NCI-H1694 treated with DMSO at 0.1 percent for 48 hours (cell line): ENCODE data around the gene ARAP3.
"Not testable (repeated sequence)": the region's sequence is repeated elsewhere in the genome, so short reads cannot be mapped to it uniquely, and the experiment has no call there.

Source experiments
- DNase-seq: peaks from one replicate; lab custom pipeline; 2025; lab: John Stamatoyannopoulos, UW

Gene ARAP3

GRCh38 chr5:141615991-141616720, 65.9 kb downstream of the ARAP3 start:
- no peak for DNase-seq

- no peak for DNase-seq
Observed at GRCh38 chr5:141613344-141613743, 68.7 kb downstream of the ARAP3 start.

DNA sequence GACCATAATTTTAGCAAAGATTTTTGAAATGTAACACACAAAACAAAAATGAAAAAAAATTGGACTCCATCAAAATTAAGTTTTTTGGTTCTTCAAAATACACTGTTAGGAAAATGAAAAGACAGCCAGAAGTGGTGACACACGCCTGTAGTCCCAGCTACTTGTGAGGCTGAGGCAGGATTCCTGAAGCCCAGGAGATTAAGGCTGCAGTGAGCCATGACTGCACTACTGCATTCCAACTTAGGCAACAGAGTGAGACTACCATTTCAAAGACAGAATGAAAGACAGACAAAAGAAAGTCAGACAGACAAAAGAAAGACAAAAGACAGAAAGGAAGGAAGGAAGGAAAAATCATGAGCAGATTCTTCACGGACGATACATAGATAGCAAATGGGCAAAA, 70.7 kb downstream of the ARAP3 start:
- DNase-seq, result no peak

DNA sequence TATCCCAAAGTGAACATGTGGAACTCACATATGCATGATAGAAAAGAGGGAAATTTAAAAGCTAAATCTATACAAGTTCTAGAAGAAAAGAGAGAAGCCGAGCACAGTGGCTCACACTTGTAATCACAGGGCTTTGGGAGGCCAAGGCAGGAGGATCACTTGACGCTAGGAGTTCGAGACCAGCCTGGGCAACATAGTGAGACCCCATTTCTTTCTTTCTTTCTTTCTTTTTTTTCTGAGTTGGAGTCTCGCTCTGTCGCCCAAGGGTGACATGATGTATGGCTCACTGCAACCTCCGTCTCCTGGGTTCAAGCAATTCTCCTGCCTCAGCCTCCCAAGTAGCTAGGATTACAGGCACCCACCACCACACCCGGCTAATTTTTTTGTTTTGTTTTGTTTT, 72.1 kb downstream of the ARAP3 start:
- not testable (repeated sequence) for DNase-seq

- DNase-seq, result no peak
Observed at GRCh38 chr5:141609044-141609443, 73.0 kb downstream of the ARAP3 start.

- DNase-seq, result no peak
Observed at GRCh38 chr5:141608557-141608956, 73.5 kb downstream of the ARAP3 start.

- DNase-seq, result no peak
Observed at GRCh38 chr5:141608046-141608445, 74.0 kb downstream of the ARAP3 start.

DNA sequence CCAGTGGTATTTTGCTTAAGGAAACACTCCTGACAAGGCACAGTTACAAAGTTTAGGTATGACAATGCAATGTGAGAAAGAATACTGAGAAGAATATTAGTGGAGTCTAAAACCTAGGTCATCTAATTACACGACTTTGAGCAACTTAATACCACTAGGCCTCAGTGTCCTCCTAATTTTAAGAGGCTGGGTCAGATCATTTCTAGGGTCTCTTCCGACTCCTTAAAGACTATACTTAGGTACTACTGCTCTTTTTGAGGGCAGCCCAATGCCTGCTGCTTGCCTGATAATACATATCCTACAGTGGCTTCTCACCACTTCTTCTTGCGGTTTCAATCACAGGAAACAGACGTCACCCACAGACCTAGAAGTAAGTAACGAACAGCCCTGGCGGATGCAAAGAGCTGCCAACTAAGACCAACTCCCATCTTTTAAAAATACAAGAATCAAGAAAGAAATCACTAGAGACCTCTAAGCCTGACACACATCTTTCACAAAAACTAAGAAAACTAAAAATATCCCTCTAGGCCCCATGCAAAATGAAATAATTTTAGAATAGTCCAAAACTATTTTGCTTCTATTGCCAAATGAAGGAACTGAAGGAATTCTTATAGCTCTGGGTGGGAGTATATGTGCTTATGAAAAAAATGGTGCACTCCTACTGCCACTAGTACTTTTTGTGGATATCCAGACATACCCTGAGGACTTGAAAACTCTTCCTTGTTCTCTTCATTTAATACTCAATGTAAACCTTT, 76.3 kb downstream of the ARAP3 start:
- no peak for DNase-seq

DNA sequence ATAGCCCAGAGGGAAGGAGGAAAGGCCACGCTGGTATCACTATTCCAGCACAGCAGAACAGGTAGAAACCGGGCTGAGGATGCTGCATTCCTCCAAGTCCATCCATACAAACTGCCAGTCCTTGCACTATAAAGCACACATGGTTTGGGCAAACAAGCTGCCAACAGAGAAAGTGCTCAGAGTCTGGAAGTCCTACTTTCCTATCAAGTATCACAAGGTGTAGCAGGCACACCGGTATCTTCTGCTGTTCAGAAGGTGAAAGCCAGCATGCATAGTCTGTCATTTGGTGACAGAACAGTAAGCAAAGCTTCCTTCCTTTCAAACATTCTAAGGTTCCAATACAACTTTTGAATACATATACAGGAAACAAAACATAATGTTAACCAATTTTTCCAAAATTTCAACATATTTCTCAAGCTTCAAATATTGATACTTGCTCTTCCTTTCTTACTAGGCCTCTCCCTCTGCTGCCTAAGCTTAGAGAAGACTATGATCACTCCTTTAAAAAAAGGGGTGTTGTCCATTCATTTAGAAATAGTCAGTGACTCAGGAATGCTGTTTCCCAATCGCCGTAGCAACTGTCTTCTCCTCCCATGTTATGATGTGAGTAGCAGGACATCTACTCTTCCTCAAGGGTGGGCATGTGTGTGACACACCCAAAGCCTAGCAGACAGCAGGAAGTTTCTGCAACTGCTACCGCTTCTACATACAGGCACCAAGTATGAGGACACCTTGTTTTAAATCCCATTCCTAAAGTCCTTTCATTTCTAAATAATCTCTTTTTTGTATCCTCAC, 77.9 kb downstream of the ARAP3 start:
- DNase-seq, result no peak
